Central memory CD4-positive, alpha-beta T cell (primary cell): ENCODE measurements around the gene RBMY1E.
"Not testable (repeated sequence)": the region's sequence is repeated elsewhere in the genome, so short reads cannot be mapped to it uniquely, and the experiment has no call there.

ENCODE experiments used
- DNase-seq: peaks from one replicate; pipeline ENCODE4 v3.0.0; 2022
- total RNA-seq, 3 experiments: gene quantifications; one replicate each; lab custom pipeline; 2026; lab: John Stamatoyannopoulos, UW

RBMY1E gene
- 0 reads per million in 3 experiments for total RNA-seq

DNA sequence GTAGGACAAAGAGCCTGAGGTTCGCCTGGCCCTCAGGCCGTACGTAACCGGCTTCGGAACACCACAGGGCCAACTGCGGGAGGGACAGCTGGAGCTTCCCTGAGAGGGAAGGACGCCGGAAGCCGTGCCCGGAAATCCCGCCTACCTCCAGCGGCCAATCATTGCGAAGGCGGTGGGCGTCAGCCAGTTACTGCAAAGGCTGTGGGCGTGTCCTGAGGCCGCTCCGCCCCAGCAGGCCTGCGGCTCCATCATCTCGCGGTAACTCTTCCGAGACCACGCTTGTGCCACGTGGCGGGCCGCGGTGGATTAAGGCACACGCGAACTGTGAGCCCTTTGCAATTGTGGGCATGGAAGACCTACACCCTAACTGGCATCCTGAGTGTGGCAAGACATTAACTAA, at the start of gene RBMY1E:
Gene RBMY1E (minus strand): TSS at position 101 of the 400 bp plus-strand sequence. CDS start 1,978 bp downstream, outside the sequence.
- not testable (repeated sequence) for DNase-seq

DNA sequence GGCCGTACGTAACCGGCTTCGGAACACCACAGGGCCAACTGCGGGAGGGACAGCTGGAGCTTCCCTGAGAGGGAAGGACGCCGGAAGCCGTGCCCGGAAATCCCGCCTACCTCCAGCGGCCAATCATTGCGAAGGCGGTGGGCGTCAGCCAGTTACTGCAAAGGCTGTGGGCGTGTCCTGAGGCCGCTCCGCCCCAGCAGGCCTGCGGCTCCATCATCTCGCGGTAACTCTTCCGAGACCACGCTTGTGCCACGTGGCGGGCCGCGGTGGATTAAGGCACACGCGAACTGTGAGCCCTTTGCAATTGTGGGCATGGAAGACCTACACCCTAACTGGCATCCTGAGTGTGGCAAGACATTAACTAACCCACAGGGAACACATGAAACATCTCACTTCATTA, 23.4 kb downstream of the RBMY1E start, which contains the start of gene RBMY1D:
Gene RBMY1D (minus strand): TSS at position 101 of the 400 bp plus-strand sequence. CDS start 2,013 bp downstream, outside the sequence.
- DNase-seq: not testable (repeated sequence)

DNA sequence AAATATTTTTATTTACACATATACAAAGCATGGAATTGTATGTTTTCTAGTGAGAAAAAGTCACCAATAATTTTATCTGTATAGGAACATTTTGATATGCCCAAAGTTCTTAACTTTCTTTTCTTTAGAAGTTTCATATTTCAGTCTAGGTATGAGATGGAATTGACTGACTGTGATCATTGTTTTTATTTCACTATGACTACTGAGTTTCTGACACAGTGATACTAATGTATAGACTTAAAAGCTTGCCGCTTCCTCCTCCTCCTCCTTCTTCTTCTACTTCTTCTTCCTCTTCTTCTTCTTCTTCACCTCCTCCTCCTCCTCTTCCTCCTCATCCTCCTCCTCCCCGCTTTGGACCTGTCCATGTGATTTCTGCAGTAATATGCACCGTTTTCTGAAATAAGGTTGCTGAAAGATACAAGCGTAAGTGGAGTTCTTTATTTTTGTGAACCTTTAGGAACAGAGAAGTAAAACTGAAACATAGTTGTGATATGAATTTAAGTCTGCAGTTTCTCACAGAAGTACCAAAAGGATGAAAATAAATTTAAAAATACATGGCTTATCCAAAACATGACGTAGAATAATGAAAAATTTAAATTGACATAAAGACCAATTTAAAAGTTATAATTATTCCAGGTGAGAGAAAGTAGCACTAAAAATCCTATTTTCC, 48.3 kb downstream of the RBMY1E start:
- DNase-seq: not testable (repeated sequence)
